HG03565 (cell line): Measurements from ENCODE around the gene GPR158.
"Not testable (repeated sequence)": the region's sequence is repeated elsewhere in the genome, so short reads cannot be mapped to it uniquely, and the experiment has no call there.

Experiments
- ATAC-seq: cut with Tn5 transposase; IDR thresholded peaks from one replicate; pipeline ENCODE4 v1.9.1; 2021; ENCODE audit warnings: mild to moderate bottlenecking, moderate library complexity; ENCODE audit not compliant: unreplicated experiment

The GPR158 gene

DNA sequence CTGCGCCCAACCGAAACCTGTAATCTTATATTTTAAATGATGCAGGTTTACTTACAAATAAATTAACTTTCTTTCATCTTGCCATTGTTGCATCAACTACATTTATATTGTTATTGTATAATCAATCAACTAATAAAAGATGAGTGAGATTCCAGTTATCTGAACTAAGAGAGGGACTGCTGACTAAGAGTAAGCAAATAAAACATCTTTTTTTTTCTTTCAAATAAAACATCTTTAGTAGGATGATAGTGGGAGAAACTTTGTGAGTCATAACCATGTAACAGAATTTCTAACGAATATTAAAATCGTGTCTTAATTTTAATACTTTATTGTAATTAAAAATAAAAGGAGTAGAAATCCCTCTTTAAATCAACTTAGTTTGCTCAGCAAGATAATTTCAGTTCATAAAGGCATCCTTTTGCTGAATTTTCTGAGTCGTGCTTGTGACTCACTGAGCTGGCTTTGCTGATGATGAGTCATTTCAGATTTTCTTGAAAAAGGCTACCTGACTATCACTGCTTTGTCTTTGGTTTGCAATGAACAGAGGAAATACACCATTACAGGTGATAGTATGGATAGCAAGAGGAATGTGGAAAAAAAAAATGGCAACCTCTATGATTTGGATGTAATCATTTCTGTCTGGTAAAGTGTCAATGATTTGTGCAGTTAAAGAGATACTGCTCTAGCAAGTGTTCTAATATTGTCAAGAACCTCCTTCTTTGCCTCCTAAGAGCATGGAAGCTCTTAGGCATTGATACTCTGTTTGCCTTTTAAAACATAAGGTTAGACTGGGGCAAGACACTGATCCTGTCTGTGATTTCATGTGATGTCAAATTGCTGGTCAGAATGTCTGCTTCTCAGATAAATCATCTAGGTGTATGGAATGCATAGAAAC, 119.5 kb downstream of the GPR158 start:
- ATAC-seq, result no peak

DNA sequence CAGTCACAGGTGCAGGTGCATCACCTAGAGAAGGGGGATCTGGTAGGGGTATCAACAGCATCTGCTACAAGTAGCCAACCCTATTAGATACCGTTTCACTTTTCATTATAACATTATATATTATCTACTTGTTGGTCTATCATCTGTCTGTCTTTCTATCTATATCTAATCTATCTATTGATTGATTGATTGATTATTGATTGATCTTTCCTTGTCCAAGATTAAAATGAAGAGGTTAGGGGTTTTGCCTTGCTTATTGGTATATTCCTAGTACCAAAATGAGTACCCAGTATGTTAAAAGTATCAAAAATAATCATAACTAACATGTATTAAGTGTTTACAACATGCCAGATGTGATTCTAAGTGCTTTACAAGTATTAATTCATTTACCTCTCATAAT, 121.5 kb downstream of the GPR158 start:
- ATAC-seq, result no peak

DNA sequence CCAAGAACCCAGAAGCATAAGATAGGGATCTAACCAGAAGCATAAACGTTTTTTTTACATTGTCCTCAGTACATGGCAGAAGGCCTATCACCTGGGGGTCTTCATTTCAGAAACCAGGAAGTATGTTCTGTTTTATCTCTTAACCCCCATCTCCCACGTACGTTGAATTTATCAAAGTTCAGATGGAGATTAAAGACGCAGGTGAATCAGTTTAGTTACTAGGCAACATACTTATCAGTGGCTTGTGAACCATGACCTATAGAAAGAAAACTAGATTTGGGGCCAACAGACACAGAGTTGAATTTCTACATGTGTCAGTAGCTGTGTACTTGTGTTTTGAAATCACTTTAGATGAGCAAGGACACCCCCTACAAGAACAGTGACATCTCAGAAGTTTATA, 122.7 kb downstream of the GPR158 start:
- ATAC-seq, result no peak

DNA sequence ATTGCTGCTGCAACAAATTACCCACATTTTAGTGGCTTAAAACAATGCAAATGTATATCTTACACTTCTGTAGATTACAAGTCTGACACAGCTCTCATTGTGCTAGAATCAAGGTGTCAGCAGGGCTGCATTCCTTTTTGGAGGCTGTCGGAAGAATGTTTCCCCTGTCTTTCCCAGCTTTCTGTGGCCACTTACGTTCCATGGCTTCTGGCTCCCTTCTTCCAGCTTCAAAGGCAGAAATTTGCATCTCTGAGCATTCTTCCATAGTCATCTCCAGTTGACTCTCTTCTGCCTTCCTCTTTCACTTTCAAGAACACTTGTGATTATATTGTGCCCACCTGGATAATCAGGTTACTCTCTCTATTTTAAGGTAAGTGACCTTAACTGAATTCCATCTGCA, 125.3 kb downstream of the GPR158 start:
- no peak for ATAC-seq

DNA sequence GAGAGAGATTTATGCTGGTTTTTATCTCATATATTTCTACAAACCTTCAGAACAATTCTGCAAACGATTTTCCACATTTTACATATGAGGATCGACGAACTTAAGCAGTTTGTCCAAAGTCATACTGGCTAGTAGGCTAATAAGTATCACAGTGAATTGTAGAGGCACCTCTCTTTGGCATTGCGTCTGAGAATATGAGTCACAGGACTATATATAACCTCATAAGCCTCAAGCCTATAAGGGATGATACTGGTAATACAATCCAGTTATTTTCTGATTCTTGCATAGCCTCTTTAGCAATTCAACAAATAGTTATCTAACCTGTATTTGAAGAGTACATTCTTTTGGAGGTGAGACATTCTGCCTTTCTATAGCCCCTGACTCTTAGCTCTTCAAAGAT, 129.8 kb downstream of the GPR158 start:
- ATAC-seq, result no peak

DNA sequence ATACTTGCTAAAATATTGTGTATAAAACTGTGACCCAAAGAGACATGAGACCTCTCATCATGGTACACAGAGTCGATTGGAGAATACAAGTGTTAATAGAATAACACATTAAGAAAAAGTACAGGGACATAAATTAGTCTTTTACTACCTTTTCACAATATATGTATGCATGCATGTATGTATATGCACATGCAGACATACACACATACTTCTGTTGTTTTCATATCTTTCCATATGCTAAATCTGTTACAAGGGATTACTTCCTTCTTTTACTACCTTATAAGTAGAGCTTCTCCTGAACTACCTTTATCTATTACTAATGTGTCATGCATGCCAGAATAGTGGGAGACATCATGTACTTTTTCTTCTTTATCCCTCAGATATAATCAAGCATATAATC, 131.6 kb downstream of the GPR158 start:
- no peak for ATAC-seq

DNA sequence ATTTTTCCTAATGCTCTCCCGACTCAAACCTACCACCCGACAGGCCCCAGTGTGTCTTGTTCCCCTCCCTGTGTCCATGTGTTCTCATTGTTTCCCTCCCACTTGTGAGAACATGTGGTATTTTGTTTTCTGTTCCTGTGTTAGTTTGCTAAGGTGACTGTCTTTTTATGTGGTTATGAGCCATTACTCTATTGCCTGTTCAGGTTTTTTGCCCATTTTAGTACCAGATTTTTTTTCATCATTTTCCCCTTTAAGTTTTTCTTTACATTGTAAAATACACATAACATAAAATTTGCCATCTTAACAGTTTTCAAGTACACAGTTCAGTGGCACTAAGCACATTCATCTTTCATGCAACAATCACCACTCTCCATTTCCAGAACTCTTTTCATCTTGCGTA, 133.5 kb downstream of the GPR158 start:
- no peak for ATAC-seq

DNA sequence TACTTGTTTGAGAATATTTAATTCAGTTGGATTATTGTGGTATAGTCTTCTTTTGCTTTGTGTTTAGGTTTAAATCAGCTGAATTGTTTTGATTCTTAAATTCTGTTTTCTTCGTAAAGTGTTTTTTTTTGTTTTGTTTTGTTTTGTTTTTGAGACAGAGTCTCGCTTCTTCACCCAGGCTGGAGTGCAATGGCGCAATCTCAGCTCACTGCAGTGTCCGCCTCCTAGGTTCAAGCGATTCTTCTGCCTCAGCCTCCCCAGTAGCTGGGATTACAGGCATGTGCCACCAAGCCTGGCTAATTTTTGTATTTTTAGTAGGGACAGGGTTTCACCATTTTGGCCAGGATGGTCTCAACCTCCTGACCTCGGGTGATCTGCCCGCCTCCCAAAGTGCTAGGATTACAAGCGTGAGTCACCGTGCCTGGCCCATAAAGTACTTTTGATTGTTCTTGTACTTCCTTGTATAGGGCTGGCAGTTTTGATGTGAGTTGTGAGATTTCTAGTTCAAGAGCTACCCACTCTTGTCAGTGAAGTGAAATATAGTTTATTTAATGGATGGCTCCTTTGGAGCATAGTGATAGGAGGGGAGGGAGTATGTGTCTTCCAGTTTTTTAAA, 142.9 kb downstream of the GPR158 start:
- ATAC-seq, result not testable (repeated sequence)

DNA sequence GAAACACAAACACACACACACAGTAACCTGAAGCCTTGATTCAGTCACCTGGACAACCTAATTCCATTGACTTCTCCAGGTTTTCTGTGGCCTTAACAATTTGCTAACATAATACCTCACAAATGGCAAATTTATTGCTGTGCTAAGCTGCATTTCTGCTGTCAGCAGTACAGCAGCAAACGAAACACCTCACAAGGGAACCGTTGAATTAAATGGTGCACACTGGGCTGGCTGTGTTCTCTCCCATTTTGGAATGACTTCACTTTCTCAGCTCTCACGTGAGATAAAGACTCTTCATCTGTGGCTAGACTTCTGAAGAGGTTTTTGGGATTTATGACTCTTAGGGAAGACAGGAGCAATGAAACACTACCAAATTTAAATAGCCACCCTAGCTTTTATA, 152.5 kb downstream of the GPR158 start:
- ATAC-seq, result no peak

DNA sequence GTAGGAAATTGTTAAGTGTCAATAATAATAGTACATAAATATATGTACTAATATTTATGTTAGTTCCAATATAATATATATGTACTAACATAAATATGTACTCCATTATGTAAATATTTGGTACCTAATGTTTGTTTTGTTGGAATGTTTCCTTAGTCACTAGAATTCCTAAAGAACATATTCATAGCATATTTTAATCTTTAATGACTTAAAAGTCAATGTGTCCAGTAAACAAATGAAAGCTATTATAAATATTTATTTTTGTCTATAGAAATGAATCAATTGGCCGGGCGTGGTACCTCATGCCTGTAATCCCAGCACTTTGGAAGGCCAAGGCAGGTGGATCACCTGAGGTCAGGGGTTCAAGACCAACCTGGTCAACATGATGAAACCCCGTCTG, 153.6 kb downstream of the GPR158 start:
- no peak for ATAC-seq

DNA sequence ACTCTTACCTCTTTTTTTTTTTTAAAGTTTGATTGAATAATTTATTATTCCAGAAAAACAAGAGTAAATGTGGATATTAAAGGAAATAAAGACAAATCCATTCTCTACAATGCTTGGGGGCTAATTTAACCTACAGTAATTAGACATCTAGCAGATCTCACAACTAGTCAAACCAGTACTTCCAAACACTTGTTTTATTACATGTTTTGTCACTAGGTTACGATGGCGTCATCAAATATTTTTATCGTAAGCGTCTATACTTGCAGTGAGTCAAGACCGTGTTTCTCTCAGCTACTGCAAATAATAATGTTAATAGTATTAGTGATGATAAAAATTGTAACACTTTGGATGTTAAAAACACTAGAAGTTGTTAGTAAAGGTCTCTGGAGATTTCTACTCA, 154.8 kb downstream of the GPR158 start:
- not testable (repeated sequence) for ATAC-seq

DNA sequence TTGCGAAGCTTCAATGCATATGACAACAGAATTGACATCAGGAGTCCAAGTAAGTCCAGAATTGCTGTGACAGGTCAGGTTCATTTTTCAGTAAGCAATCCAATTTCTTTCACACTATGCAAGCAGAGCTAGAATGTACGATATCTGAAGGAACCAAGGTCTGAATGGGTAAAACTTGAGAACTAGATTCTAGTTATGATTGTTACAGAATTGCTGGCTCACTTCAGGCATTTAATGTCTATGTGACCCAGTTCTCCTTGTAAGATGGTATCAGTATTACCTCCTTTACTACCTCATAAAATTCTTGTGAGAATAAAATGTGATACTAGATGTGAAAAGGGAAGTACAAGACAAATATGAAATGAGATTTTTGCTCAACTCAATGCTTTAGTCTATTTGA, 159.6 kb downstream of the GPR158 start:
- no peak for ATAC-seq

DNA sequence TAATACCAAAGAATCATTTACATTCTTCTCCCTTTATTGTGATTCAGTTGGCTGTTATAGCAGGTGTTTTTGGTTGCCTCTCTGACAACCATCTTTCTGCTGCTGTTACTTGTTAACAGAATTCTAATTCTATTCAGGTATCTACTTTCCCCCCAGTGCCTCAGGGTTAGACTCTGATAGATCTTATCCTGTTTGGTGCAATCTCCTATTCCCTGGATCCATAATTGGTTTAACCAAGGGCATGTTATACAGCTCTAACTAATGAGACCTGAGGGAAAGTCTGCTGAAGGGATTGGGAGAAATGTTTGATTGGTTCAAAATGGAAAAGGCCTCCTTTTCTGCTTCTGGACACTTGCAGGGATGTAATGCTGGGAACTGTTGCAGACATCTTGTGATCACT, 161.5 kb downstream of the GPR158 start:
- ATAC-seq, result no peak

DNA sequence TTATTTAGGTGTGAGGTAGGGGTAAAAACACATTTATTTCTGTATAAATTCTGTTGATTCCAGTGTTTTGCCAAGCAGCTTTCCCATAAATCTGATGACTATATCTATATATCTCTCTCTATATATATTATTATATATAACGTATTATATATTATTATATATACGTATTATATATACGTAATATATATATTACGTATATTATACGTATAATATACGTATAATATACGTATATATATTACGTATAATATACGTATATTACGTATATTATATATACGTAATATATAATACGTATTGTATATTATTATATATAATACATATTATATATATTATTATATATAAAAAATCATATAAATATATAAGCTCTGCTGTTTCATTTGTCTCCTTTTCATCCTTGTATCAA, 163.5 kb downstream of the GPR158 start:
- no peak for ATAC-seq

DNA sequence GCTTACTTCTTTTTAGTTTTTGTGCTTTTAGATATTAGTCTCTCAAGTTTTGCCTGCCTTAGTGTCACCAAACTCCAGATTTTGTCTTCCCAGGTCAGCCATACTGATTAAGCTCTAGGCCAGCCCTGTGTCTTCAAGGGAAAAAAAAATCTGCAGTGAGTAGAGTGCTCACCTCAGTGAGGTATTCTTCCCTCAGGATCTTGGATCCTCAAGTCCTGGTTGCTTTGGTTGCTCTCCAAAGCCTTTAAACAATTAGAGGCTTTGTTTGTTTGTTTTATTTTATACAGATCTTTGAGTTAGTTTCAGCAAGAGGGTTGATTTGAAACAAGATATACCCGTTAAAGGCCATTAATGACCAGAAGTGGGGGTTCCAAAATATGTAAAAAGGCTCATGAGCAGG, 165.2 kb downstream of the GPR158 start:
- no peak for ATAC-seq

DNA sequence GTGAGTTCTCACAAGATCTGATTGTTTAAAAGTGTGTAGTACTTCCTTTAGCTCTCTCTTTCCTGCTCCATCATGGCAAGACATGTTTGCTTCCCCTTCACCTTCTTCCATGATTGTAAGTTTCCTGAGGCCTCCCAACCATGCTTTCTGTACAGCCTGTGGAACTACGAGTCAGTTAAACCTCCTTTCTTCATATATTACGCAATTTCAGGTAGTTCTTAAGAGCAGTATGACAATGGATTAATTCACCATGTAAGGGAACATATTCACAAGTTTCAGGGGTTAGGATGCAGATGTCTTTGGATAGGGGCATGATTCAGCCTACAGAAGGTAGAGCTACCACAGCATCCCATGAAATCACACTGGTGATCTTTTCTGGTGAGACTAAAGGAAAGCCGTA, 174.7 kb downstream of the GPR158 start:
- no peak for ATAC-seq

DNA sequence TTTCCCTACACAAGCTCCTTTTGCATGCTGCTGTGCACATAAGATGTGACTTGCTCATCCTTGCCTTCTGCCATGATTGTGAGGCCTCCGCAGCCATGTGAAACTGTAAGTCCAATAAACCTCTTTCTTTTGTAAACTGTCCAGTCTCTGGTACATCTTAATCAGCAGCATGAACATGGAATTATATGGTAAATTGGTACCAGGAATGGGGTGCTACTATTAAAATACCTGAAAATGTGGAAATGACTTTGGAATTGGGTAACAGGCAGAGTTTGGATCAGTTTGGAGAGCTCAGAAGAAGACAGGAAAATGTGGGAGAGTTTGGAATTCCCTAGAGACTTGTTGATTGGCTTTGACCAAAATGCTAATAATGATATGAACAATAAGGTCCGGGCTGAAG, 181.8 kb downstream of the GPR158 start:
- ATAC-seq, result no peak

DNA sequence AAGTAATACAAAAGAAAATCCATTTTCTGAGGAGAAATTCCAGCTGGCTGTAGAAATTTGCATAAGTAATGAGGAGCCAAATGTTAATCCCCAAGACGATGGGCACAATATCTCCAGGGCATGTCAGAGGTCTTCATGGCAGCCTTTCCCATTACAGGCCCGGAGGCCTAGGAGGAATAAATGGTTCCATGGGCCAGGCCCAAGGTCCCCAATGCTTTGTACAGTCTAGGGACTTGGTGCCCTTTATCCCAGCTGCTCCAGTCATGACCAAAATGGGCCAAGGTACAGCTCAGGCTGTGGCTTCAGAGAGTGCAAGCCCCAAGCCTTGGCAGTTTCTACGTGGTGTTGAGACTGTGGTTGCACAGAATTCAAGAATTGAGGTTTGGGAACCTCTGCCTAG, 182.5 kb downstream of the GPR158 start:
- ATAC-seq, result no peak

DNA sequence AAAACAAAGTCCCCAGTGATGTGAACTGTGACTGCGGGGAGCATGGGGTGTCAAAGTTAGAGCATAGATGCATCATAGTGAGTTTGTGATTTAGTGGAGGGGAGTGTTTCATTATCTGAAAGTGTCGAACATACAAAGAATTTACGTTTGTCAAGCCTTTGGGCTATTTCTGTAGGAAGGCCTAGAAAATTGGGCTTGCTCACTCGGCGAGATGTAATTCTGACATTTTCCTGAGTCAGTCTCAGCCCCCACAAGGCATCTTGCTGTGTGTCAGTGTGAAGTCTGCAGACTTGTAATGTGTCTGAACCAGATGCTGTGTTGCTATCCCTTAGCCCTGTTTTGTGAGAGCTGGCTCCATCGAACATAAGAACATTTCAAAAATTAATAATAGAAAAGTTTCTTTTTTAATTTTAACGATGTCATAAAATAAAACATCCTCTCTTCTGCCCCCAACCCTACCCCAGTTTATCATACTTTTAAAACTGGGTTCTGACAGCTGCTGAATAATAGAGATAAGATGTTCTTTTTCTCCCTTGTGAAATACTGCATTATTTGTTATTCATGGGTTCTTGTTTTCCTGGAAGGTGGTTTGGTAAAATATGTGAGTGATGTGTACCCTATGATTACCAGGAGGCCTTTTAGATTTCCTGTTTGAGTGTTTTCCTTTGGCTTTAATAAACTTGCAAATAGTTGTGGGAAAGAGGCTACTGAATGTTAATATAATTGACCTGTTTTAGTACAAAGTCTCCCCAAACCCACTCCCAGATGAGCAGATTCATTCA, 207.4 kb downstream of the GPR158 start:
- ATAC-seq, result no peak

DNA sequence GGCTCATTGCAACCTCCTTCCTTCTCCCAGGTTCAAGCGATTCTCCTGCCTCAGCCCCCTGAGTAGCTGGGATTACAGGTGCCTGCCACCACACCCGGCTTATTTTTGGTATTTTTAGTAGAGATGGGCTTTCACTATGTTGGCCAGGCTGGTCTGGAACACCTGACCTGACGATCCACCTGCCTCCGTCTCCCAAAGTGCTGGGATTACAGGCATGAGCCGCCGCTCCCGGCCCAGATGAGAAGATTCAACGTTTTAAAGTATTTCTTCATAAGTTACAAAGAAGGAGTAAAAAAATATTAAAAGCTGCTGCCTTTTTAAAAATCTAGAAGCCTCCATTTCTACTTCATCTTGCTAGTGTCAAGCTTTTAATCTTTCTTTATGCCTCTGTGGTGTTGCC, 208.1 kb downstream of the GPR158 start:
- ATAC-seq, result not testable (repeated sequence)

DNA sequence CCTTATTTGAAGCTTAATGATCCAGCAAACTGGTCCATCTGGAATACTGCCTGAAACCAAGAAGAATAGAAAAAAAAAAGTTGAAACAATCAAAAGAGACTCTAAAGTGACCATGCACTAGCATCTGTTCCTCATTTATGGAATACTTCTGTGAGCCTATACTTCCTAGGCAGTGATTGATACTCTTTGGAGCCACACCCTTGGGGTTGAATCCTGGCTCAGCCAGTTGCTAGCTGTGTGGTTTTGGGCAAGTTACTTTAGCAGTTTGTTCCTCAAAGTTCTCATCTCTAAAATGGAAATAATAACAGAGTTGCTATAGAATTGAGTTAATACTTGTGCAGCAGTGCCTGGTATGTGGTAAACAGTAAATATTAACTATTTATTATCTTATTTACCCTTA, 208.9 kb downstream of the GPR158 start:
- ATAC-seq, result no peak

DNA sequence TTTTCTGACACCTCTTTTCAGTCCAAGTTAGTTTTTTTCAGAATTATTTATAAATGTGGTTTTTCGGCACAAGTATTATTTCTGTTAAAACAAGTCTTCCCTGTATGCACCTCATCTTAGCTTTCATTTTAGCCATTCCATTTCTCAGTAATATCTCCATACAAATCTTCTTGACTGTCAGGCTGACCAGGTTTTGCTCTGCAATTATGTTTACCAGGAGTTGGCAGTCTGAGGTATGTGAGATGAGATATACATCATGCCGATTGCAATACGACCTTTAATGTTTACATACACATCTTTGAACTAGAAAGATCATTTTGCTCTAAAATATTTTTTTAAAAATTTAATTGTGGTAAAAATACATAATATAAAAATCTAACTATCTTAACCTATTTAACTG, 209.8 kb downstream of the GPR158 start:
- no peak for ATAC-seq
